WI38 (cell line): ENCODE results near the gene CREB5.

ENCODE experiments used
- H3K4me3 ChIP-seq: 2 replicates; pipeline ENCODE4 v1.5.1; 2011; ENCODE audit warnings: low read depth, mild to moderate bottlenecking, control low read depth, low read length
- TF ChIP-seq, protein P1 (sequence below): IDR thresholded peaks from 2 replicates; pipeline ENCODE4 v1.5.1; 2012; ENCODE audit warnings: low read depth, mild to moderate bottlenecking, control low read depth, low read length

Gene CREB5, protein sequence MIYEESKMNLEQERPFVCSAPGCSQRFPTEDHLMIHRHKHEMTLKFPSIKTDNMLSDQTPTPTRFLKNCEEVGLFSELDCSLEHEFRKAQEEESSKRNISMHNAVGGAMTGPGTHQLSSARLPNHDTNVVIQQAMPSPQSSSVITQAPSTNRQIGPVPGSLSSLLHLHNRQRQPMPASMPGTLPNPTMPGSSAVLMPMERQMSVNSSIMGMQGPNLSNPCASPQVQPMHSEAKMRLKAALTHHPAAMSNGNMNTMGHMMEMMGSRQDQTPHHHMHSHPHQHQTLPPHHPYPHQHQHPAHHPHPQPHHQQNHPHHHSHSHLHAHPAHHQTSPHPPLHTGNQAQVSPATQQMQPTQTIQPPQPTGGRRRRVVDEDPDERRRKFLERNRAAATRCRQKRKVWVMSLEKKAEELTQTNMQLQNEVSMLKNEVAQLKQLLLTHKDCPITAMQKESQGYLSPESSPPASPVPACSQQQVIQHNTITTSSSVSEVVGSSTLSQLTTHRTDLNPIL

GRCh38 chr7:28411876-28412662 lies at the start of gene CREB5:
Gene CREB5 (plus strand): TSS chr7:28412518. CDS start chr7:28412915, 397 bp downstream.
- TF ChIP-seq, protein P1, sequence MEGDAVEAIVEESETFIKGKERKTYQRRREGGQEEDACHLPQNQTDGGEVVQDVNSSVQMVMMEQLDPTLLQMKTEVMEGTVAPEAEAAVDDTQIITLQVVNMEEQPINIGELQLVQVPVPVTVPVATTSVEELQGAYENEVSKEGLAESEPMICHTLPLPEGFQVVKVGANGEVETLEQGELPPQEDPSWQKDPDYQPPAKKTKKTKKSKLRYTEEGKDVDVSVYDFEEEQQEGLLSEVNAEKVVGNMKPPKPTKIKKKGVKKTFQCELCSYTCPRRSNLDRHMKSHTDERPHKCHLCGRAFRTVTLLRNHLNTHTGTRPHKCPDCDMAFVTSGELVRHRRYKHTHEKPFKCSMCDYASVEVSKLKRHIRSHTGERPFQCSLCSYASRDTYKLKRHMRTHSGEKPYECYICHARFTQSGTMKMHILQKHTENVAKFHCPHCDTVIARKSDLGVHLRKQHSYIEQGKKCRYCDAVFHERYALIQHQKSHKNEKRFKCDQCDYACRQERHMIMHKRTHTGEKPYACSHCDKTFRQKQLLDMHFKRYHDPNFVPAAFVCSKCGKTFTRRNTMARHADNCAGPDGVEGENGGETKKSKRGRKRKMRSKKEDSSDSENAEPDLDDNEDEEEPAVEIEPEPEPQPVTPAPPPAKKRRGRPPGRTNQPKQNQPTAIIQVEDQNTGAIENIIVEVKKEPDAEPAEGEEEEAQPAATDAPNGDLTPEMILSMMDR, result no peak
- no peak within 1 kb of the TSS for H3K4me3 ChIP-seq

DNA sequence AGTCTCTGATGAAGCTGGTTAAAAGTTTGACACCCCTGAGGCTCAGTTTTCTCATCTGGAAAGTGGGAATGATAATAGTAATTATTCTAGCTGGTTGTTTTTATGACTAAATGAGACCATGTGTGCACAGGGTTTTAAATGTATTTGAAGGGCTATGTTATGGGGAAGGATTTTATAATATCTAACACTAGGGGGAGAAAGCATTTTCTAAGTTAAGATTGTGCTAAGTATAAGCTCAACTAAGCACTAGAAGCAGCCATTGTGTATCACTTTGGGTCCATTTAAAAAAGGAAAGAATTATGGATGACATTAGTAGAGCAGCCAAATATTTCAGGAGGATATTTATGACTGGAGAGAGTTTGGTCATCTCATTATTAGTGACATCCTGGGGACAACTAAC lies 49.5 kb upstream of the CREB5 start:
- H3K4me3 ChIP-seq, result no peak overlapping the region
- TF ChIP-seq, protein P1, result no peak

DNA sequence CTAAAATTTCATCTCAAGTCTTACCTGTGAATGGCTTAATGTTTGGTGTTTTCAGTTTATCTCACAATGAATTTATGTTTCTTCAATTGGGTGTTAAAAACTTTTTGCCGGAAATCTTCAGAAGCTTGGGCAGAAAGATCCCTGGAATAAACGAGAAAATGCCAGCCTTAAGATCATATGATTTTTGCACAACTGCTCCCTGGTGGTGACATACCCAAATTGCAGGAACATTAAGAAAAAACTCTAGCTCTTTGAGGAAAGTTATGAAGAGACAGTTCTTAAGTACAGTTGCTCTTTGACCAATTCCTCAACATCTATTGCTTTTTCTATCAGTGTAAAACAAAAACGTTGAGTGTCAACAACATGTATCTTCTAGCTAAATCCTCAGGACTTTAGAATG lies 48.2 kb upstream of the CREB5 start:
- TF ChIP-seq, protein P1, result no peak
- H3K4me3 ChIP-seq, result no peak overlapping the region

DNA sequence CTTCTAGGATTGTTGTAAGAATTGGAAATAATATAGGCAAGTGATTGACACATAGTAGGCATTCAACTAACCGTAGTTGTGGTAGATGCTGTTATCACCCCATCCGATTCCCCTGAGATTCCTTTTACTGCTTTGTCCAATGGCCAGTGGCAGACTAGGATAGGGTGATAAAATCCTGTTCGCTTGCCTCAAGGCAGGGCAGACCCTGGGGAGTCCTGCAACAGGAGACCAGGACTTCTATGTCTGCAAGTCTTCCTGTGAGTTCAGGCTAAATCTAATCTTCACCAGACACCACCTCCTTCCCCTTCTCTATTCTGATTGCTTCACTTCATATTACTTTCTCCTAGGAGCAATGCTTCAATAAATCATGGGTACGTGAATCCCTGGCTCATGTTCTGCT lies 42.8 kb upstream of the CREB5 start:
- TF ChIP-seq, protein P1, result no peak
- no peak overlapping the region for H3K4me3 ChIP-seq

DNA sequence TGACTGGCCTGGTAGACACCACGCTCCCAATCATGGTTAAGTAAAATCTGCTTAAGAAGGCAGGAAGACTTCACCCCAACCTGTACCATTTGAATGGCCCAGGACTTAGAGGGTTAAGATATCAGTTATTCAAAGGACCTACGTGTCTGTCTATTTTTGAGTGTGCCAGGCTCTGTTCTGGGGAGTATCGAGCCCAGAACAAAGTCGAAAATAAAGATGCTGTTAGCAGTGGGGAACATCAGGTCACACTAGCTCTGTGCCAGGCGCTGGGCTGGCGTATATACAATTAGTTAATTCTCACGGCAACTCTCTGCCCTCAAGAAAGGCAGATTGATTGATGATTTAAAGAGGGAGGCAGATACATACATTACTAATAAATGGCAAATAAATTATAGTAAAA lies 40.5 kb upstream of the CREB5 start:
- TF ChIP-seq, protein P1, result no peak
- no peak overlapping the region for H3K4me3 ChIP-seq

DNA sequence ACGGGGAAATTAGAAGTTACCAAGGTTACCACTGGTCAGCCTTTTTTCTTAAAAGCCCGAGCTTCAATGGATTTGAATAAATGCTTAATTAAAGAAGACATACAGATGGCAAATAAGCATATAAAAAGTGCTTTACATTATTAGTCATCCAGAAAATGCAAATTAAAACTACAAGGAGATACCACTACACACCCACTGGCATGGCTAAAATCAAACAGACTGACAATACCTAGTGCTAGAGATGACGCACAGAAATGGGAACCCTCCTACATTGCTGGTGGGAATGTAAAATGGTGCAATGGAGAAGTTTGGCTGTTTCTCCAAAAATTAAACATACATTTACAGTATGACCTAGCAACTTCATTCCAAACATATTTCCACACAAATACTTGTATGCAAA lies 38.3 kb upstream of the CREB5 start:
- TF ChIP-seq, protein P1, result no peak
- H3K4me3 ChIP-seq, result no peak overlapping the region

- TF ChIP-seq, protein P1, result no peak
- no peak overlapping the region for H3K4me3 ChIP-seq
These were observed 36.6 kb upstream of the CREB5 start for GRCh38 chr7:28375729-28376128.
